Cardiac muscle cell (in vitro differentiated cells and primary cell): ENCODE data around the gene COA8. TPM values are rescaled to one million over a fixed set of nuclear protein-coding genes. Genes with fewer than 3 reads are reported as not detected.

ENCODE experiments used
- DNase-seq, 2 donors: peaks; one replicate each; pipeline versions ENCODE4 v3.0.0 to v3.0.0-alpha.2; 2010 to 2017; ENCODE audit warnings: low read depth in 1 of 2, low spot score in 1 of 2
- H3K27ac ChIP-seq: fragments of 200-600 bp; sonication (generic); 2 replicates; pipeline ENCODE4 v1.5.1; 2016
- H3K27me3 ChIP-seq: fragments of 200-600 bp; sonication (generic); 2 replicates; pipeline ENCODE4 v1.6.0; 2016; ENCODE audit warnings: control low read depth
- H3K36me3 ChIP-seq: fragments of 200-600 bp; sonication (generic); 2 replicates; pipeline ENCODE4 v1.5.1; 2016; ENCODE audit warnings: control low read depth
- H3K4me1 ChIP-seq: fragments of 200-600 bp; sonication (generic); 2 replicates; pipeline ENCODE4 v1.8.1; 2017; ENCODE audit warnings: low read depth, mild to moderate bottlenecking, mixed run types
- H3K4me3 ChIP-seq: fragments of 200-600 bp; sonication (generic); 2 replicates; pipeline ENCODE4 v1.5.1; 2016; ENCODE audit warnings: mild to moderate bottlenecking
- H3K9me3 ChIP-seq: fragments of 200-600 bp; sonication (generic); 2 replicates; pipeline ENCODE4 v1.5.1; 2017; ENCODE audit warnings: low read depth, mild to moderate bottlenecking, control low read depth
- CTCF ChIP-seq: IDR thresholded peaks from 2 replicates; pipeline ENCODE4 v1.5.1; 2012; ENCODE audit warnings: low read depth, mild to moderate bottlenecking, low read length
- polyA plus RNA-seq: library from polyadenylated mRNA; unstranded; fragments of >200 nt; fragmentation: Nextera tagmentation; extraction: Ambion mirVana; gene quantifications from 2 replicates; pipeline ENCODE4 v1.2.1, GENCODE V29; 2016
- total RNA-seq: library from RNA; depleted of rRNA; stranded (reverse); fragments of >200 nt; gene quantifications from 2 replicates; pipeline ENCODE4 v1.2.3, GENCODE V29; 2016

Gene COA8
- total and polyA plus RNA-seq, 2 experiments from 2014 or later = 31.3 to 68.2 TPM

GRCh38 chr14:103518422-103519042 lies 44.2 kb upstream of the COA8 start:
- Histone ChIP-seq H3K4me1 (peaks cover 29% of the 10 kb centered on the region), H3K36me3 (no peaks in the 10 kb centered on the region), H3K27ac (no peak overlapping the region), H3K9me3 (no peaks in the 10 kb centered on the region), H3K4me3 (no peak overlapping the region), H3K27me3 (peaks cover 13% of the 10 kb centered on the region)
- peak; percentile 91 for TF ChIP-seq CTCF
- peak; percentile 55 to 68 for DNase-seq

- no peak overlapping the region for H3K4me3 ChIP-seq
- DNase-seq = peak in 1 of 2 donors; percentile 33
- H3K36me3 ChIP-seq = no peaks in the 10 kb centered on the region
- no peak overlapping the region for H3K27ac ChIP-seq
- no peak for TF ChIP-seq CTCF
- H3K27me3 ChIP-seq = peaks cover 17% of the 10 kb centered on the region
- H3K4me1 ChIP-seq = peaks cover 29% of the 10 kb centered on the region
- H3K9me3 ChIP-seq = no peaks in the 10 kb centered on the region
Measured at GRCh38 chr14:103519043-103519836, 43.5 kb upstream of the COA8 start.

- H3K4me3 ChIP-seq = no peak overlapping the region
- peaks cover 17% of the 10 kb centered on the region for H3K27me3 ChIP-seq
- H3K27ac ChIP-seq = no peak overlapping the region
- no peak for DNase-seq
- no peaks in the 10 kb centered on the region for H3K9me3 ChIP-seq
- no peak for TF ChIP-seq CTCF
- H3K36me3 ChIP-seq = no peaks in the 10 kb centered on the region
- peaks cover 29% of the 10 kb centered on the region for H3K4me1 ChIP-seq
Measured at GRCh38 chr14:103519837-103520212, 42.9 kb upstream of the COA8 start.

- no peak for TF ChIP-seq CTCF
- no peak for DNase-seq
- Histone ChIP-seq H3K27ac (no peak overlapping the region), H3K9me3 (no peaks in the 10 kb centered on the region), H3K4me3 (no peak overlapping the region), H3K27me3 (peaks cover 17% of the 10 kb centered on the region), H3K36me3 (no peaks in the 10 kb centered on the region), H3K4me1 (peaks cover 29% of the 10 kb centered on the region)
Measured at GRCh38 chr14:103520269-103520656, 42.5 kb upstream of the COA8 start.

- Histone ChIP-seq H3K27ac (no peak overlapping the region), H3K36me3 (no peaks in the 10 kb centered on the region), H3K9me3 (no peaks in the 10 kb centered on the region), H3K27me3 (peaks cover 17% of the 10 kb centered on the region), H3K4me3 (peak overlapping the region; percentile 55), H3K4me1 (peaks cover 29% of the 10 kb centered on the region)
- peak; percentile 60 to 75 for DNase-seq
- peak; percentile 50 for TF ChIP-seq CTCF
Measured at GRCh38 chr14:103520657-103521437, 41.9 kb upstream of the COA8 start.
